LNCAP (cell line): ENCODE data around the gene ZMYM5.

Source experiments
- TF ChIP-seq, protein P1 (sequence below): fragments of 450-650 bp; IDR thresholded peaks from 2 replicates; pipeline ENCODE4 v1.5.1; 2017; ENCODE audit warnings: mild to moderate bottlenecking

Gene ZMYM5

DNA sequence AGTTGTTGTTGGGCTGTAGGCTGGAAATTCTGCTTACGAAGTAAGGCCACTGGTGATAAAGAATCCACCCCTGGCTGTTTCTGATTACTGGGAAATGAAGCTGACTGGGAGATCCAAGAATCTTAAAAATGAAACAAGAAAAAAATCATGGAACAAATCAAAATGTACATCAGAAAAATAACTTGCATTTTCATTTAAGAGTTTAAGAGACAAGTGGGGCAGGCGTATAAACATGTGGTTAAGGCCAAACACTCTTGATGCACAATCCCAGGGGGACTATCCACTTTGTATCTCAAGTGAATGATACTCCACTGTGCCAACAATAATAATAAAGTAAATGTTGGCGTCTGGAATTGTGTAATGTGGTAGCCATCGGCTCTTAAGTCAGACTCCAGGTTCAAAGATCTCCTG is 24.6 kb downstream of the ZMYM5 start:
- TF ChIP-seq, protein P1, sequence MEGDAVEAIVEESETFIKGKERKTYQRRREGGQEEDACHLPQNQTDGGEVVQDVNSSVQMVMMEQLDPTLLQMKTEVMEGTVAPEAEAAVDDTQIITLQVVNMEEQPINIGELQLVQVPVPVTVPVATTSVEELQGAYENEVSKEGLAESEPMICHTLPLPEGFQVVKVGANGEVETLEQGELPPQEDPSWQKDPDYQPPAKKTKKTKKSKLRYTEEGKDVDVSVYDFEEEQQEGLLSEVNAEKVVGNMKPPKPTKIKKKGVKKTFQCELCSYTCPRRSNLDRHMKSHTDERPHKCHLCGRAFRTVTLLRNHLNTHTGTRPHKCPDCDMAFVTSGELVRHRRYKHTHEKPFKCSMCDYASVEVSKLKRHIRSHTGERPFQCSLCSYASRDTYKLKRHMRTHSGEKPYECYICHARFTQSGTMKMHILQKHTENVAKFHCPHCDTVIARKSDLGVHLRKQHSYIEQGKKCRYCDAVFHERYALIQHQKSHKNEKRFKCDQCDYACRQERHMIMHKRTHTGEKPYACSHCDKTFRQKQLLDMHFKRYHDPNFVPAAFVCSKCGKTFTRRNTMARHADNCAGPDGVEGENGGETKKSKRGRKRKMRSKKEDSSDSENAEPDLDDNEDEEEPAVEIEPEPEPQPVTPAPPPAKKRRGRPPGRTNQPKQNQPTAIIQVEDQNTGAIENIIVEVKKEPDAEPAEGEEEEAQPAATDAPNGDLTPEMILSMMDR = no peak

DNA sequence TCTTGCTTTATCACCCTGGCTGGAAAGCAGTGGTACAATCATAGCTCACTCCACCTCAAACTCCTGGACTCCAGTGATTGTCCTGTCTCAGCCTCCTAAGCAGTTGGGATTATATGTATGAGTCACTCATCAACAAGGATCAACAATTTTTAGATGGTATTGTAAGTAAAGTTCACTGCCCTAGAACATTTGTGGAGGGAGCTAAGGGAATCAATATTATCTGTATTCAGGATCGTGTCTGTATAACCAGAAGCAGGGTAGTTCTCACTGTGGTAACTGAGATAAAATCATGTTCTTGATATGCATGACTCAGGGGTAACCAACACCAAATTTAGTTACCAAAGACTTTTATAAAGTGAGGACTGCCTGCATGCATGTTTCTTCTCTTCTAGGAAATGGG is 27.0 kb downstream of the ZMYM5 start:
- TF ChIP-seq, protein P1 = no peak

GRCh38 chr13:19834704-19835103 is 28.7 kb downstream of the ZMYM5 start:
- TF ChIP-seq, protein P1 = no peak

GRCh38 chr13:19822673-19823072 is 40.8 kb downstream of the ZMYM5 start:
- TF ChIP-seq, protein P1 = no peak

- TF ChIP-seq, protein P1 = 0 out of 2 replicates have a peak, but pooled peaks have one; percentile 33
Observed at GRCh38 chr13:19818223-19818842, 45.1 kb downstream of the ZMYM5 start.

DNA sequence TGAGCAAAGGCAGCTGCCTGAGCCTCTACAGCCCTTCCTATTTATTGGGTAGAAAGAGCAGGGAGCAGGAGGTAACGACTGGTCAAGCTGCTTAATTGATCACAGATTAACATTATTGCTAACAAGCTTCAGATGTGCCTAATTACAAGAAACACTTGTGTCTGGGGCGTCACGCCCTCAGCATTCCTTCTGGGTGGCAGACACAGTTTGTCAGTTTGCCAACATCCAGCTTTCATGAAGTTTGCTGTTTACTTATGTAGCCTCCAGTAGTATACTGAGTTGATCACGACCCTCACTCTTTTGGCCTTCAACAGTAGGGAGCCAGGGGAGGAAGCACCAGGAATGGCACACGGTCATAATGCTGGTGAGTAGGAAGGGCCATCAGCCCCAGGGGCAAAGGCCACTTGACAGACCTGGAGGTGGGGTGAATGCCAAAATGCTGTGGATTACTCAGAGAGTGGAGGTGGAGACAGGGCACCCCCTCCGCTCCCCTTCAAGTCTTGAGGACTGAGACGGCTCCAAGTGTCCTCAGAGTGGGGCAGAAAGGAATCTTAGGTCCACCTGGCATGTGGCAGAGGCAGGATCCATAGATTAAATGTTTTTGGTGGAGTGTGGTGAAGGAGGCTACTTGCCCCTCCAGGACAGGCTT is 45.8 kb downstream of the ZMYM5 start:
- TF ChIP-seq, protein P1 = no peak

- TF ChIP-seq, protein P1 = no peak
Observed at GRCh38 chr13:19817106-19817505, 46.3 kb downstream of the ZMYM5 start.
